HG03432 (cell line): ENCODE results near the gene IL1RAP.
A peak's percentile ranks its signal among the peaks of the same experiment; 100 is the strongest.

ENCODE experiments used
- ATAC-seq: cut with Tn5 transposase; IDR thresholded peaks from one replicate; pipeline ENCODE4 v1.9.1; 2021; ENCODE audit warnings: mild to moderate bottlenecking, moderate library complexity; ENCODE audit not compliant: unreplicated experiment

The IL1RAP gene

DNA sequence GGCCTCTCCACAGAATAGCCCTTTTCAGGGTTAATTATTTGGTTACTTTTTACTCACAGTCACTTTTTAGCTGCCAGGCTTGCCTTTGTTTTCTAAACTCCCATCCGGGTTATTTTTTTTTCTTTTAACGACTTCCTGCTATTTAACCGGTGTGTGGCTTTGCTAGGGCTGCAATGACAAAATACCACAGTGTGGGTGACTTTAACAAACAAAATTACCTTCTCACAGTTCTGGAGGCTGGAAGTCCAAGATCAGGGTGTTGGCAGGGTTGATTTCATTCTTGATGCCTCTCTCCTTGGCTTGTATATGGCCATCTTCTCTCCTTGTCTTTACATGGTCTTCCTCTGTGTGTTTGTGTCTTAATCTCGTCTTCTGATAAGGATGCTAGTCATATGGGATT is 91.5 kb downstream of the IL1RAP start:
- ATAC-seq = no peak

DNA sequence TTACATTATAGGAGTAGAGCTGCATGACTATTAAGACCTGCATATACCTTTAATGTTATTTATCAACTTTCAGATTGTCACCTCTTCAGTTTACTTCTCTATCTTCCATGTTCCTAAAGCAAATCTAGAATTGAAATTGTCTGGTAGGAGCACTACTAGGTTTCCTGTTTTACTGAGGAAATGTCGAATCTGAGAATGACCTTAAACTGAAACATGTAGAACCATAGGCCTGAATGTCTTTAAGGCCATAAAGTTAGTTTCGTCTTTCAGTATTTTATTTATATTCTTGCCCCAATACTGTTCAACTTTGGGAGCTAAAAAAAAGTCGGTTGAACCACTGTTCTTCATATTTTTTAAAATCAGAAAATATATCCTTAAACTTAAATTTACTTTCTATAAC is 92.7 kb downstream of the IL1RAP start:
- ATAC-seq = no peak

DNA sequence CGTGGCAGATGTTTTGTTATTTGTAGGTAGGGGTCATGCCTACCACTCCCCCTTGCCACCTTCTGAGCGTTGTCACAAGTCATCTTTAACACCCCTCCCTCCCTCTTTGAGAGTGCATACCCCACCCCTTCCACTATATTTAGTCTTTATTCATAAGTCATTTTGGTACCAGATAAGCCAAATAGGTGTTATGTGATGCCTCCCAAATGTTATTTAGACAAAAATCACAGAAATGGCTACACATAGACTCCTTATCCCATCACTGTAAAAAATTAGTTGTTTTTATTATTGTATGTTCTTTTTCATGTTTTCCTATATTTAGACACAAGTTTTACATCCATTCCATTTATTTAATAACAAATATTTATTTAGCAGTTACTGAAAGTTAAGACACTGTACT is 93.1 kb downstream of the IL1RAP start:
- ATAC-seq = no peak

DNA sequence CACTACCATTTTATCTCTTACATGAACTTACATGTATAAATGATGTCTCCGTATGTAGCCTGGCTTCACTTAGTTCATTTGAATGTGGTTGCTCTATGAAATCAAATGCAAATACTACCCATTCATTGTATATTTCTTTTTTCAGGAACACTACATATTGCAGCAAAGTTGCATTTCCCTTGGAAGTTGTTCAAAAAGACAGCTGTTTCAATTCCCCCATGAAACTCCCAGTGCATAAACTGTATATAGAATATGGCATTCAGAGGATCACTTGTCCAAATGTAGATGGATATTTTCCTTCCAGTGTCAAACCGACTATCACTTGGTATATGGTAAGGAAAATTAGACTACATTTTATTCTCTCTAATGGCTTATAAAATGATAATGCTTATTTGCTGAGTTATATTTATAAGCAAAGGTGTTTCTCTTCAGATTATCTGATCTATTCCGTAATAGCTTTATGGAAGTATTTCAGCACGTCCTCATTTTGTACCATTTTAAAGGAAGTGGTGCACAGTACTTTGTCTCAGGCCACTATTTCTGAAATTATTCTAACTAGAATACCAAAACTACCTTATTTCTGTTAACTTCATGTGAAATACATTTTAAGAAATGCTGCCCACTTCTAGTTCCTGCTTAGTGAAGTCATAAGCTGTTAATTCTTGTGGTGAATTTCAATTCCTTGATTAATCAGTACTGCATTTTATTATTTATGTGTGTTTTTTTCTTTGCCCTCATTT is 95.1 kb downstream of the IL1RAP start:
- no peak for ATAC-seq

DNA sequence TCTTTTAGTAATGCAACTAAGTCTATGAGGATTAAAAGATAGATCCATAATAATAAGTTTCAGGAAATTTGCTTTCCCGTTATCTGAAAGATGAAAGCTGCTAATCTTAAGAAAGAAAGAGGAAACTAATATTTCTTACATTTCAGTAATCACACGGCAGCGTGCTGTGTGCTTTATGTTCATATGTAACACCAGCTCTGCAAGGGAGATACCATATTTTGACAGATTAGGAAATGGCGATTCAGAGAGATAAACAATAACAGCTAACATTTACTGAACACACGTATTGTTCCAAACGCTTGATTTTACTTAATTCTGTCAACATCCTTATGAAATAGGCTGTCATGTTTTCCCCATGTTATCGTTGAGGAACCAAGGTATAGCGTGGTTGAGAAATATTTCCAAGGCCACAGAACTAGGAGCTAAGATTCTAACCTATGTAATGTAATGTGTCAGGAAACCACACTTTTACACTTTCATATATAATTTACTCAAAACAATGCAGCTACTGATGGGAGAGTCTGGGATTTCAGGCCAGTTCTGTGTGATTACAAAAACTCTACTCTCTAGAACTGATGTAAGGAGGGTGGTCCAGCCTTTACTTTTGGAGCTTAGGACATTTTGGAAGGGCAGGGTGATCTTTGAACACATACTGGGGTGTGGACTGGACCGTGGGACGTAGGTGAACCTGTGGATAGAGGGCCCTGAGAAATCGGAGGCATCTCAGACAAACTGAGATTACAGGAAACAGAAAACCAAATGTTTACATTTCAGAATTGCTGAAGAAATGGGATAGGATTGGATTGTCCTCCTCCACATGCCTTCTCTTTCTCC is 100.6 kb downstream of the IL1RAP start:
- ATAC-seq = no peak

DNA sequence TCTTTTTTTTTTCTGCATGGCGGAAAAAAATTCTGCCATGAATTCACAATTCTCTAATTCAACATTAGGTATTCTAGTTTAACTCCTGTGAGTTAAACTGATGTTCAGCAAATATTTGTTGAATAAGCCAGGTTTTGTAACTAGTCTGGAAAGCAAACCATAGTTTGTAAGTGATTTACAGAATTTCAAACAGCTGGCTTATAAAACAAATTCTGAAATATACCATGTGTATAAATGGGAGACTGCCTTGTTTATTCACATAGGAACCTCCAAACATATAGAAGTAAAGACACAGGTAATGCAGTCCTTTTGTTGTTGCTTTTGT is 101.1 kb downstream of the IL1RAP start:
- ATAC-seq = no peak

DNA sequence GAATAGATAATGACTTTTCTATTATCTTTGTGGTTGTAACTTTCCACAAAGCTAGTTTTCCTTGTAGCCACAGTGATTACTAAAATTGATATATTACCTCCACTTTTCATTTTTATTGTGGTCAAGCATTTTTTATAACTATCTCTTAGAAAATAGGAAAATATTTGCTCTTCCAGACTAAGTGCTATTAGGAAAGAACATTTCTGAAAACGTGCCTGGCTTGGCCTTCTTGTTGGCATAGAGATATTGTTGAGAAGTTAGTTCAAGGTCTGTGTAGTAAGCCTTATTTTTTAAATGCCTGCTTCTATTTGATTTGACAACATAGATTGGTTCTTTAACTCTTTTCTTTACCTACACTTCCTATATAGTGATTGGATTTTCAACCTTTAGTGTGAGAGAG is 101.7 kb downstream of the IL1RAP start:
- no peak for ATAC-seq

DNA sequence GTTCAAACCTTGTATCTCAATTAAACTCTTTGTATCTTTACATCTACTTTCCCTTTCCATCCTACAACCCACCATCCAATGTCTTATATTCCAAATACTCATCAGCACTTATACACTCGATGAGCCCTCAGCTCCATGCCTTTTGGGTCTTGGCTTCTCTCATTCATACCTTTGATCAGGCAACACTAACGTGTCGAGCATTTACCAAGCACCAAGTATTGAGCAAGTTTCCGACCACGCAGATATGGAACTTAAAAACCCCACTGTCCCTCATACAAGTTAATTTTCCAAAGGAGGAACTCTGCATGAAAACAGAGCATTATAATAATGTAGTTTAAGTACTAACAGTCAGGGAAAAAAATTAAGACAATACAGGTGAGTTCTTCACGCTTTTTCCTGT is 102.8 kb downstream of the IL1RAP start:
- ATAC-seq = no peak

DNA sequence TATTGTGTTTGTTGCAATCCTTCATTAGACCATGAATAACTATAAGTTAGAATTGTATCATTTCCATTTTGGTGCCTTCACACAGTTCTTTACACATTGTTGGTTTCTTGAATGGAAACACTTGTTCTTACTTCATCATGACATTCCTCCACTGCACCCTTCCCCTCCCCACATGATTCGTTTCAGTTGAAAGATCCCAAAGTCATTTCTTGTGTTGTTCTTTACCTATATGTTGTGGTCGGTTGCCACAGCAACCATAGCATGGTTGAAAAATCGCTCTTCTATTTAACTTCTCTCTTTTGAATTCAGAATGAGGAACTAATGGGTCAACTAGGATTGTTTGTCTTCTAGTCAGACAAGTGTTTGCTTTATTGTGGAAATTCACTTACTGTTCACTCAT is 103.3 kb downstream of the IL1RAP start:
- ATAC-seq = peak; percentile 72

DNA sequence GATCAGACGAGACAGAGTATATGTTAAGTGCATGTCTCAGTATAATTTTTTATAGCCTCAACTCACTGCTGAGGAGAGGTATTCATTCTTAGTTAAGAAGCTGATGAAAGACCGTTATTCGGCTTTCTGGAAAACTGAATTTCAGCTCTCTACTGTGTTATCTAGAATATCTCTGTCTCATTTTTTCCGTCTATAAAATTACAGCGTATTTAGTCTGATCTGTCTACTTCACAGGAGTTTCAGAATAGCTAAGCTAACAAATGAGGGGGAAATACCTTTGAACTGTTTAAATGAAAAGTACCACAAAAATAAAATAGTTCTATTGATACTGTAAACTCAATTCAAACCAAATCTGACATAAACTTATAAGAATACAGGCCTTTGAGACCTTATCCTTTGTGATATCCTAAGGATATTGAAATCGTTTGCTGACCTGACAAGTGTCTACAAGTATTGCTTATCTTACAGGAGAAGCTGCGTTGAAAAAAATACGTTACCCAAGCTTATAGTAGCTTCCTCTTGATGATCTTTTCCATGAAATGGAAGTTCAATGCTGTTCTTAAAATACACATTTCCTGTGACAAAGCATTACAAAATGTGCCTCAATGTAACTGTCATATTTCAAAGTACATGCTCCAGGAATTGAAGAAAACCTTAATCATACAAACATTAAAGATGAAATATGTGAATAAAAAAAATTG is 104.6 kb downstream of the IL1RAP start:
- ATAC-seq = peak; percentile 54

DNA sequence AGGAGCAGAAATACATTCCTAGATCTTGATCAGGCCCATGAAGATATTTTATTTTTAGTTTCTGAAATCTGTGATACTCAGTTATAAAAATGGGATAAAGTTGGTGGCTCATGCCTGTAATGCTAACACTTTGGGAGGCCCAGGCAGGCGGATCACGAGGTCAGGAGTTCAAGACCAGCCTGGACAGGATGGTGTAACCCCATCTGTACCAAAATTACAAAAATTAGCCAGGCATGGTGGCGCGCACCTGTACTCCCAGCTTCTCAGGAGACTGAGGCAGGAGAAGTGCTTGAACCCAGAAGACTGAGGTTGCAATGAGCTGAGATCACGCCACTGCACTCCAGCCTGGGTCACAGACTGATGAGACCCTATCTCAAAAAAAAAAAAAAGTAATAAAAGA is 105.5 kb downstream of the IL1RAP start:
- no peak for ATAC-seq

DNA sequence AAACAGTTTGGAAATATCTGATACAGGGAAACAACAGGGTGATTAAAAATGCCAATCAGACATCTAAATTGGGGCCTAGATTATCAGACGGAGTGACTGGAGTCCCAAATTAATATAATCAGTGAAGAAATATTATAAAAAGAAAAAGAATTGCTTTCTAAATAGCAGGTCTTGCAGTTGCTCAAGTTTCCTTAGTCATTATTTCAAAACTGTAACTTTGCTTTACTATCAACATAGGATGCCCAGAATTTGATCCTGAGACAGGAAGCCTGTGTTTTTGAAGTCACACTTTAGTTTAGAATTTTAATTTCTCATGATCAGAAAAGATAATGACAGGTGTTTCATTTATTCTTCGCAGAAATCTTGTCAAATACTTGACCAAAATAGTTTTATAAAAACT is 105.9 kb downstream of the IL1RAP start:
- no peak for ATAC-seq

DNA sequence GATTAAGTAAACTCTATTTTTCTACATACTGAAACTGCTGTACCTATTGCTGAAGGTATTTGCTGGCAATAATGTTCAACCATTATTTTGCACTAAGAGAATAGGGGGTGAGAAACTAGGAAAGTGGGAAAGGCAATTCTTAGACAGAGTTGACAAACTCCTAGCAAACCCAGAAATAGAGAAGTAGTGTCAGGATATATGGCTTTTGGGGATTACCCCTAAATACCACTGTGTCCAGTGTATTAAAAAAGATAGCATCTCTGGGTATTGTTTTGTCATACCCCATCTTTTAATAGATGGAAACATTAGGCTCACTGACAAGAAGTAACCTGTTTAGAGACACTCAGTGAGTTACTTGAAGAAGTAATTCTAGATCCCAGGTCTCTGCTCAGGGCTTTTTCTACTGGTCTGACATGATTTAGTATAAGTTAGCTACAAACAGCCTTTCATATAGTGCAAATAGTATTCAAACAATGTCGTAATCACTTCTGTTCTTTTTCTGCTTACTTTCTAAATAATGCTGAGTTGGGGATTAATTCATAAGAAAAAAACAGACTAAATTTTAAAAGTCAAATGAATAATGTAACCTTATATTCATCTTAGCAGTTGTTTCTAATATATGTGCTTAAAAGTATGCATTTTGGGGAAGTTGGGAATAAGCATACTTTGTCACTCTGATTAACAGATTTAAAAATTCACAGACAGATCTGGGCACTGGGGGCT is 107.2 kb downstream of the IL1RAP start:
- ATAC-seq = no peak

DNA sequence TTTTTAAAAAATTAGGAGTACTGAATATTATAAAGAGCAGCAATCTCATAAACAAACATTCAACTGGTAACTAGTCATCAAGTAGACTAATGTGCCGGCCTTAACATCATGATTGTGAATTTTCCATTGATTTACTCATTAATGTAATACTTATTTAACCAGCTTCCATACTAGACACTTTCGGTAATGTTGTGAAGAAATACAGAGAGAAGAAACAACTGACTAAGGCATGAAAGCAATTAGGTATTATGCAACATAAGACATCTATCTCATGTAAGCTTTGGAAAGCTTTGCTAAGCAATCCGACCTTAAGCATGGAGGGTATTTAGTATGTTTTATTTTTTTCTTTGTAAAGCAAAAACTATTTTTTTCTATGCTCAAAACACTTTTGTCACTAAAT is 108.0 kb downstream of the IL1RAP start:
- no peak for ATAC-seq

DNA sequence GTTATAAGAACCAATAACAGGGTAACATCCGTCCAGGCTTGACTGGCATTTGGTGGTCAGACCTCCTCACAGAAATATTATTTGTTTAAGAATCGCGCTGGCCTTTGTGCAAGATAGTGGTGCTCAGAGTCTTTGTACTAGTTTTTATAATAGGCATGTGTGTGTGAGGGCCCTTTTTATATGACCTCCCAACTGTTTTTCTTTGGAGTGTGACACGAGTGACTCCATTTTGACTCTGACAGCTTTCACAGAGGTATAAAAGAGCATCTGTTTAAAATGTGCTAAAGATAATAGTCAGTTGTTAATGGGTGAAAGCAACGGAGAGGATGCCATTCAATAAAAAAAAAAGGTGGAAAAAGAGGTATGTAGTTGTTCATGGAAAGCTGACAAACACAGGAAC is 110.4 kb downstream of the IL1RAP start:
- ATAC-seq = no peak

DNA sequence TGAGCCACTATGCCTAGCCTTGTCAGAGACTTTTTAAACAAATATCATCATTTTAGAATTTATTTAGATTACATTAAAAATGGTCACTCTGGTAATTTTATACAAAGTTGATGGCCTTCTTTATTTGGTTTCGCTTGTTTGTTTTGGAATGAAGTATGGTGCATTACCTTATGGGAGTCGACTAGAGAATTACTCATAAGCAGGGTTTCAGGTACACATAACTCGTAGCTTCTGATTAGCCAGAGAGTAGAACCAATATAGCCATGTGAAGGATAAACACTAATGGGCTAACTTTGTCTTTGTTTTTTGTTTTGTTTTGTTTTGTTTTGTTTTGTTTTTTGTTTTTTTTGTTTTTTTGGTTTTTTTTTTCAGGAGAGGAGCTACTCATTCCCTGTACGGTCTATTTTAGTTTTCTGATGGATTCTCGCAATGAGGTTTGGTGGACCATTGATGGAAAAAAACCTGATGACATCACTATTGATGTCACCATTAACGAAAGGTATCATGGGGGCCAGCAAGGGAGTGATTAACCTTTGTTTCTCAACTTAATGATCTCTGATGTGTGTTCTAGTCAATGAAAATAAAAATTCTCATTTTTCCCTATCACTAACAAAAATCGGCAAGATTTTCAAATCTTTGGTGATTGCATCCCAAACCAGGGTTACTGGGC is 113.2 kb downstream of the IL1RAP start:
- ATAC-seq = no peak

DNA sequence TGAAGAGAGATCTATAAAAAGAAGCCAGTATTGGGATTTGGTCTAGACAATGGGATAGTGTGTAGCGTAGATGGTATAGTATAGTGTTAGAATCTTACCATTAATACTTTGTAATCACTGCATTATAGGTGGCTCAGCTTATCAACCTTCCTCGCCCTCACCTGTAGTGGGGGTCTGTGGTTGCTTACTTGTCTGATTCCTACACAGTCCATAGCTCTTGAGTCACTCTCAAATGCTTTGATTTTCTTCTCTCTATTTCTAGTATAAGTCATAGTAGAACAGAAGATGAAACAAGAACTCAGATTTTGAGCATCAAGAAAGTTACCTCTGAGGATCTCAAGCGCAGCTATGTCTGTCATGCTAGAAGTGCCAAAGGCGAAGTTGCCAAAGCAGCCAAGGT is 115.2 kb downstream of the IL1RAP start:
- ATAC-seq = no peak

DNA sequence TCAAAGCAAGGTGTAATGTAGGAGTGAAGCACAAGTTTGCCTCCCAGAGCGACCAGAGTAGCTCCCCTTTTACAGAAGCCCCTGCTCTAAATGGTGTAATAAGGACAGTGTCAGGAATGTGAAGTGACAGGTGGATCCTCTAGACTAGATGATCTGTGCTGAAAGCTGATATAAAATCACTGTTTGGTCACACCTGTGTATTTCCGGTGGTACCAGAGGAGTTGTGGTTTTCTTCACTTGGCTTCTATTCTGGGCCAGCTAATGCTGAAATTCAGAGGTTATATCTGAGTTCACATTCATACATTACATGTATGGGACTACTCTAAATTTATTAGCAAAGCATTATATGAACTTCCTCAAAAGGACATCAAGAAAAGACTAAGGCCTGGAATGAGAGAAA is 117.4 kb downstream of the IL1RAP start:
- ATAC-seq = no peak

DNA sequence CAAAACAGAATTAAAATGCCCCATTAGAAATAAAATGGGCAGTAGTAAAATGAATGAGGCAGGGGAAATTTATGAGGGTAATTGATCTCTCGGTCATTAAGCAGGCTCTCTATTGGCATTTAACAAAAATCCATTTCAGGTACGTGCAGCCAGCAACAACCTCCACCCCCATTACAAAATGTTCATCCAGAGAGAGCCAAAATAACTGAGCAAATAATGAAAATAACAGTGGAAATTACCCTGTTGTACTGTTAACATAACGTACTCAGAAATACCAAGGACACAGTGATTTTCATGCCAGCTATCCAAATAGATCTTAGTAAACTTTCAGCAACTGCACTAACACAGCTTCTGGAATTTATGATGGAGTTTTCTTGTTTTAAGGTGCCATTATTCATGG is 127.7 kb downstream of the IL1RAP start:
- no peak for ATAC-seq

DNA sequence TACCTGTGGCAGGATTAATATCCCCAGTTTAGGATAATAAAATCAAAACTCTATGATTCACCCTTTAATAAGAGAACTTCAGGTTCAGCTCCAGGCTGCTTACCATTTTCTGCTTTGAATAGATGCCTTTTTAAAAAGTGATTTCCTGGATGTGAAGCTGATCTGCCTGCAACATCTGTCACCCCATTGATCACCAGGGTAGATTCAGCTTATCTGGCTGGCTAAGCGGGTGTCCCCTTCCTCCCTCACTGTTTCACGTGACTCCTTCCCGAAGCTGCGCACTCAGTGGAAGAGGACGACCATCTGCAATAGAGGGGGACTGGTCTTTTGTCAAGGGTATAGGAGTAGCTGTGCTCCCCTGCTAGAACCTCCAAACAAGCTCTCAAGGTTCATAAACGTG is 128.1 kb downstream of the IL1RAP start:
- no peak for ATAC-seq

DNA sequence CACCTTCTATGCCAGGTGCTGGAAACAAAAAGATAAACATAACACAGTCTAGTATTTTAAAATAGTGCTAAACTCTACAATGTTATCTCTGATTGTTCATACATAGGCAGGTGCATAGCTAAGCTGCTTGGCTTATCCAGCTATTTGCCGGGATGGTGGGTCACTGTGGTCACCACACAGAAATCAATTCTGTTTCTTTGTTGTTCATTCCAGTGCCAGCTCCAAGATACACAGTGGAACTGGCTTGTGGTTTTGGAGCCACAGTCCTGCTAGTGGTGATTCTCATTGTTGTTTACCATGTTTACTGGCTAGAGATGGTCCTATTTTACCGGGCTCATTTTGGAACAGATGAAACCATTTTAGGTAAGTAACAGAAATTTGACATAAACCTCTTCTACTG is 130.2 kb downstream of the IL1RAP start:
- ATAC-seq = no peak
